H9 (cell line): ENCODE measurements around the gene CALCOCO1. TPM values are rescaled to one million over a fixed set of nuclear protein-coding genes. Genes with fewer than 3 reads are reported as not detected.

Experiments
- DNase-seq: peaks from one replicate; pipeline ENCODE4 v3.0.0-alpha.2; 2017
- H2AFZ ChIP-seq: one replicate; pipeline ENCODE4 v1.6.1; 2013; ENCODE audit warnings: mild to moderate bottlenecking, low read length, control low read depth, moderate library complexity
- H2AK5ac ChIP-seq: 2 replicates; pipeline ENCODE4 v1.6.1; 2013; ENCODE audit warnings: low read length, control low read depth, mixed read lengths; ENCODE audit not compliant: insufficient read length
- H2BK120ac ChIP-seq: one replicate; pipeline ENCODE4 v1.6.1; 2013; ENCODE audit warnings: low read depth, mild to moderate bottlenecking, low read length, control low read depth, inconsistent platforms; ENCODE audit not compliant: poor library complexity, severe bottlenecking
- H2BK12ac ChIP-seq: 2 replicates; pipeline ENCODE4 v1.6.1; 2013; ENCODE audit warnings: low read length, control low read depth, mixed read lengths, low read depth; ENCODE audit not compliant: insufficient read length
- H2BK15ac ChIP-seq: 2 replicates; pipeline ENCODE4 v1.6.1; 2013; ENCODE audit warnings: low read depth, low read length, control low read depth
- H2BK20ac ChIP-seq: one replicate; pipeline ENCODE4 v1.6.1; 2013; ENCODE audit warnings: low read depth, mild to moderate bottlenecking, low read length, control low read depth, inconsistent platforms; ENCODE audit not compliant: poor library complexity, severe bottlenecking
- H2BK5ac ChIP-seq: 2 replicates; pipeline ENCODE4 v1.6.1; 2013; ENCODE audit warnings: low read length, control low read depth, mixed read lengths; ENCODE audit not compliant: insufficient read length
- H3K14ac ChIP-seq: 2 replicates; pipeline ENCODE4 v1.6.1; 2013; ENCODE audit warnings: low read length, control low read depth; ENCODE audit not compliant: insufficient read depth
- H3K18ac ChIP-seq: 2 replicates; pipeline ENCODE4 v1.6.1; 2013; ENCODE audit warnings: low read depth, mild to moderate bottlenecking, mixed read lengths, low read length, control low read depth; ENCODE audit not compliant: insufficient read length
- H3K23ac ChIP-seq: 2 replicates; pipeline ENCODE4 v1.6.1; 2013; ENCODE audit warnings: low read length, control low read depth, mixed read lengths, low read depth; ENCODE audit not compliant: insufficient read length
- H3K23me2 ChIP-seq: 2 replicates; pipeline ENCODE4 v1.6.1; 2013; ENCODE audit warnings: low read depth, mild to moderate bottlenecking, mixed read lengths, low read length, control low read depth; ENCODE audit not compliant: insufficient read length, poor library complexity, severe bottlenecking
- H3K27ac ChIP-seq: 2 replicates; pipeline ENCODE4 v1.5.1; 2013; ENCODE audit warnings: low read length, control low read depth, mixed read lengths, low read depth; ENCODE audit not compliant: insufficient read length
- H3K27me3 ChIP-seq: 2 replicates; pipeline ENCODE4 v1.6.1; 2013; ENCODE audit warnings: low read length, control low read depth, inconsistent platforms; ENCODE audit not compliant: insufficient read depth
- H3K4ac ChIP-seq: 2 replicates; pipeline ENCODE4 v1.6.1; 2013; ENCODE audit warnings: low read depth, mild to moderate bottlenecking, control low read depth, inconsistent platforms, low read length, moderate library complexity
- H3K4me1 ChIP-seq: 2 replicates; pipeline ENCODE4 v1.6.1; 2013; ENCODE audit warnings: low read length, control low read depth, inconsistent platforms; ENCODE audit not compliant: insufficient read depth
- H3K4me2 ChIP-seq: 2 replicates; pipeline ENCODE4 v1.6.1; 2013; ENCODE audit warnings: low read length, control low read depth, mixed read lengths; ENCODE audit not compliant: insufficient read length, insufficient read depth
- H3K56ac ChIP-seq: 2 replicates; pipeline ENCODE4 v1.6.1; 2013; ENCODE audit warnings: low read depth, mild to moderate bottlenecking, mixed read lengths, low read length, control low read depth; ENCODE audit not compliant: insufficient read length
- H3K79me1 ChIP-seq: 2 replicates; pipeline ENCODE4 v1.6.1; 2013; ENCODE audit warnings: low read depth, mild to moderate bottlenecking, moderate library complexity, low read length, control low read depth, inconsistent platforms; ENCODE audit not compliant: insufficient read depth, poor library complexity, severe bottlenecking
- H3K79me2 ChIP-seq: 2 replicates; pipeline ENCODE4 v1.6.1; 2013; ENCODE audit warnings: low read length, control low read depth, inconsistent platforms; ENCODE audit not compliant: insufficient read depth
- H3K9ac ChIP-seq: 2 replicates; pipeline ENCODE4 v1.6.1; 2013; ENCODE audit warnings: low read length, control low read depth, mixed read lengths; ENCODE audit not compliant: insufficient read length; ENCODE audit errors: extremely low read depth
- H3K9me3 ChIP-seq: one replicate; pipeline ENCODE4 v1.6.1; 2013; ENCODE audit warnings: low read depth, low read length, inconsistent platforms; ENCODE audit not compliant: control insufficient read depth
- H3T11ph ChIP-seq: one replicate; pipeline ENCODE4 v1.6.1; 2013; ENCODE audit warnings: mild to moderate bottlenecking, low read length, control low read depth, inconsistent platforms
- H4K20me1 ChIP-seq: one replicate; pipeline ENCODE4 v1.6.1; 2013; ENCODE audit not compliant: control insufficient read depth, insufficient read length, insufficient read depth
- H4K5ac ChIP-seq: 2 replicates; pipeline ENCODE4 v1.6.1; 2013; ENCODE audit warnings: low read depth, mild to moderate bottlenecking, mixed read lengths, low read length, control low read depth; ENCODE audit not compliant: insufficient read length
- H4K8ac ChIP-seq: replicated peaks from 2 replicates; pipeline ENCODE4 v1.6.1; 2013; ENCODE audit warnings: low read length, control low read depth, mixed read lengths, low read depth; ENCODE audit not compliant: insufficient read length
- H4K91ac ChIP-seq: 2 replicates; pipeline ENCODE4 v1.6.1; 2013; ENCODE audit warnings: low read depth, mild to moderate bottlenecking, moderate library complexity, mixed read lengths, low read length, control low read depth; ENCODE audit not compliant: insufficient read length
- H3K27ac Mint-ChIP-seq, 3 experiments: 2 replicates in 2 of 3; 3 replicates in 1 of 3; pipeline ENCODE4 v1.8.0; 2020 to 2021; ENCODE audit warnings: mixed read lengths in 3 of 3, mild to moderate bottlenecking in 1 of 3, moderate library complexity in 1 of 3
- H3K27me3 Mint-ChIP-seq: 2 replicates; pipeline ENCODE4 v1.8.0; 2021; ENCODE audit warnings: low read depth, mild to moderate bottlenecking, moderate library complexity, mixed read lengths
- H3K36me3 Mint-ChIP-seq, 3 experiments: 2 replicates in 2 of 3; 3 replicates in 1 of 3; pipeline ENCODE4 v1.8.0; 2020 to 2021; ENCODE audit warnings: low read depth in 3 of 3, mixed read lengths in 3 of 3; ENCODE audit not compliant: insufficient read depth in 1 of 3
- H3K4me1 Mint-ChIP-seq, 2 experiments: 2 replicates each; pipeline ENCODE4 v1.8.0; 2020; ENCODE audit warnings: mixed read lengths in 2 of 2
- H3K4me3 Mint-ChIP-seq, 2 experiments: 2 replicates in 1 of 2; 3 replicates in 1 of 2; pipeline ENCODE4 v1.8.0; 2020 to 2021; ENCODE audit warnings: mild to moderate bottlenecking in 2 of 2, mixed read lengths in 2 of 2, moderate library complexity in 1 of 2
- H3K9me3 Mint-ChIP-seq, 2 experiments: 2 replicates in 1 of 2; 3 replicates in 1 of 2; pipeline ENCODE4 v1.8.0; 2020; ENCODE audit warnings: mild to moderate bottlenecking in 2 of 2, mixed read lengths in 2 of 2, moderate library complexity in 1 of 2
- CTCF ChIP-seq: fragments of 200-600 bp; sonication (generic); conservative IDR thresholded peaks from 3 replicates; pipeline ENCODE4 v1.8.0; 2021; ENCODE audit warnings: antibody characterized with exemption, mild to moderate bottlenecking
- WGBS: extraction: QIAGEN DNeasy Blood & Tissue Kit; methylation state at CpG from one replicate; pipeline ENCODE4 v1.1.7; 2013; ENCODE audit warnings: missing lambda C conversion rate, low lambda C conversion rate, mixed read lengths; ENCODE audit not compliant: insufficient read length; ENCODE audit errors: extremely low coverage; 5-methylcytosine and 5-hydroxymethylcytosine counted together
- total RNA-seq: library from RNA; stranded (reverse); gene quantifications from 2 replicates; pipeline ENCODE4 v1.2.1, GENCODE V29; 2021

CALCOCO1 gene
- total RNA-seq, 1 experiment from 2014 or later, result 22.3 TPM

- H3K18ac ChIP-seq, result no peak overlapping the region
- Mint-ChIP-seq H3K4me3 (peak overlapping the region in 1 of 2 experiments; percentile 41; a peak in 2 of 5 replicates), H3K4me1 (peaks cover 8 to 9% of the 10 kb centered on the region in 2 experiments), H3K27me3 (no peaks in the 10 kb centered on the region; the same call in none of the 2 replicates), H3K9me3 (no peaks in the 10 kb centered on the region), H3K36me3 (peaks cover 0 to 2% (median 0%) of the 10 kb centered on the region in 3 experiments; a peak in 1 of 7 replicates), H3K27ac (no peak overlapping the region)
- H3K23ac ChIP-seq, result no peak overlapping the region
- no peak for TF ChIP-seq CTCF
- no peak overlapping the region for H2BK5ac ChIP-seq
- H2AK5ac ChIP-seq, result no peak overlapping the region
- H3T11ph ChIP-seq, result no peak overlapping the region
- H2BK20ac ChIP-seq, result no peak overlapping the region
- no peak overlapping the region for H3K9ac ChIP-seq
- H4K91ac ChIP-seq, result no peak overlapping the region
- H3K4me1 ChIP-seq, result no peaks in the 10 kb centered on the region; the same call in 1 of the 2 replicates
- WGBS, result no CpG with 5 or more reads among the region's 5 CpGs
- H3K4me2 ChIP-seq, result no peak overlapping the region
- no peaks in the 10 kb centered on the region for H3K79me2 ChIP-seq
- H3K27me3 ChIP-seq, result peaks cover 40% of the 10 kb centered on the region
- H2BK120ac ChIP-seq, result no peak overlapping the region
- H4K8ac ChIP-seq, result no peak overlapping the region
- H3K23me2 ChIP-seq, result peaks cover 14% of the 10 kb centered on the region
- no peak overlapping the region for H2BK12ac ChIP-seq
- H3K9me3 ChIP-seq, result no peaks in the 10 kb centered on the region
- no peak for DNase-seq
- no peak overlapping the region for H4K5ac ChIP-seq
- no peaks in the 10 kb centered on the region for H3K79me1 ChIP-seq
- no peak overlapping the region for H3K27ac ChIP-seq
- no peak overlapping the region for H3K56ac ChIP-seq
- H3K4ac ChIP-seq, result no peak overlapping the region
- no peak overlapping the region for H3K14ac ChIP-seq
- H4K20me1 ChIP-seq, result peaks cover 2% of the 10 kb centered on the region
- no peak overlapping the region for H2BK15ac ChIP-seq
- H2AFZ ChIP-seq, result no peak overlapping the region
Observed at GRCh38 chr12:53747095-53747494, 19.8 kb upstream of the CALCOCO1 start.
